Heart right ventricle (tissue), 16 donors: ENCODE data around the gene HELQ. TPM values are rescaled to one million over a fixed set of nuclear protein-coding genes. Genes with fewer than 3 reads are reported as not detected.

Source experiments
- ATAC-seq, 8 donors: fragments of 200-7000 bp; cut with Tn5 transposase; one replicate each; pipeline ENCODE4 v1.9.1; 2020; ENCODE audit warnings: mild to moderate bottlenecking in 8 of 8, moderate library complexity in 8 of 8, moderate number of reproducible peaks in 1 of 8
- DNase-seq, 2 donors: peaks; one replicate each; pipeline ENCODE4 v3.0.0-alpha.2; 2020
- H3K27ac ChIP-seq, 10 donors: fragments of 200-600 bp; sonication (generic) in 2 of 10; one replicate each; pipeline versions ENCODE4 v1.5.0 to v1.8.0; 2020 to 2022; ENCODE audit warnings: mild to moderate bottlenecking in 3 of 10
- H3K27me3 ChIP-seq, 7 donors: fragments of 200-600 bp; one replicate each; pipeline ENCODE4 v1.8.0; 2021 to 2022; ENCODE audit warnings: mild to moderate bottlenecking in 2 of 7
- H3K36me3 ChIP-seq, 9 donors: fragments of 200-600 bp; sonication (generic) in 1 of 9; one replicate each; pipeline versions ENCODE4 v1.5.0 to v1.8.0; 2020 to 2022; ENCODE audit warnings: mild to moderate bottlenecking in 2 of 9
- H3K4me1 ChIP-seq, 9 donors: fragments of 200-600 bp; sonication (generic) in 1 of 9; one replicate each; pipeline versions ENCODE4 v1.5.0 to v1.8.0; 2020 to 2022; ENCODE audit warnings: mild to moderate bottlenecking in 4 of 9
- H3K4me3 ChIP-seq, 10 donors: fragments of 200-600 bp; sonication (generic) in 2 of 10; one replicate each; pipeline versions ENCODE4 v1.5.0 to v1.8.0; 2020 to 2022; ENCODE audit warnings: mild to moderate bottlenecking in 7 of 10, moderate library complexity in 2 of 10
- H3K9me3 ChIP-seq, 11 donors: fragments of 200-600 bp in 10 of 11; sonication (generic) in 2 of 11; one replicate each; pipeline versions ENCODE4 v1.5.0 to v1.8.0; 2013 to 2022; ENCODE audit warnings: mild to moderate bottlenecking in 2 of 11, control low read depth in 1 of 11, moderate library complexity in 1 of 11
- WGBS, 2 donors: extraction: QIAGEN DNeasy Blood & Tissue Kit; methylation state at CpG; one replicate each; pipeline ENCODE4 v1.1.7; 2013; ENCODE audit warnings: inconsistent platforms in 1 of 2; 5-methylcytosine and 5-hydroxymethylcytosine counted together
- intact Hi-C, 10 donors: fragments of 100-400 bp; cut with DNase I; formaldehyde crosslinking; loops; one replicate each; pipeline versions ENCODE4 v1.11.1 to v1.14.2; 2022
- polyA plus RNA-seq, 2 donors: library from polyadenylated mRNA; stranded (reverse); fragments of 200-250 nt; gene quantifications; one replicate each; pipeline ENCODE4 v1.2.3, GENCODE V29; 2013
- total RNA-seq, 10 donors: library from RNA; stranded (reverse); fragmentation: NEBNext Ultra II Directional in 3 of 10; extraction: Animal tissue kit (Norgen Biotek cat#: 25700) in 3 of 10; gene quantifications; one replicate each; pipeline versions ENCODE4 v1.2.1 to v1.2.4, GENCODE V29; 2021 to 2023
- TF ChIP-seq, protein P1 (sequence below), 9 donors: fragments of 200-600 bp; sonication (generic) in 2 of 9; IDR thresholded peaks; one replicate each; pipeline versions ENCODE4 v1.5.0 to v1.8.0; 2021 to 2022; ENCODE audit warnings: antibody characterized with exemption in 9 of 9, mild to moderate bottlenecking in 5 of 9, moderate library complexity in 1 of 9
- donor health status: Arrhythmogenic right ventricular cardiomyopathy.
- donor health status: ischemic (EF 13 %, LVEDD 7.1; RV severe dilation, severe dysfunction).
- donor health status: healthy with polysubstance abuse.
- donor health status: DM: no; HTN: yes; CAD: no.
- donor health status: DM: no; HTN: no; CAD: no.
- donor health status: ischemic (EF 25% LVEDD 6.9; RV normal size, moderate dysfunction).
- donor health status: ischemic (EF 25% LVEDD 5.7; RV mildly dilated, moderate dysfunction).
- donor health status: healthy.
- donor health status: DM: yes; HTN: yes; CAD: no.
- donor health status: Ischemic cardiomyopathy.
- donor health status: ischemic (EF 35%, LVEDD 5.7; RV mildly dilated, moderate dysfunction).
- donor health status: nonischemic (EF 11% LVEDD 7.7; RV severe dilation, severe dysfunction).
- donor health status: DM: yes; HTN: yes; CAD: no.
- donor health status: PGD.
- donor health status: ischemic (EF 29% LVEDD 5.4; RV normal size, mild dysfunction).
- donor health status: nonischemic (EF 23%, LVEDD 6.1; RV moderate dilation, normal function).

Gene HELQ
- total and polyA plus RNA-seq, 12 donors: 5.1 to 15.7 (median 12.9) TPM

DNA sequence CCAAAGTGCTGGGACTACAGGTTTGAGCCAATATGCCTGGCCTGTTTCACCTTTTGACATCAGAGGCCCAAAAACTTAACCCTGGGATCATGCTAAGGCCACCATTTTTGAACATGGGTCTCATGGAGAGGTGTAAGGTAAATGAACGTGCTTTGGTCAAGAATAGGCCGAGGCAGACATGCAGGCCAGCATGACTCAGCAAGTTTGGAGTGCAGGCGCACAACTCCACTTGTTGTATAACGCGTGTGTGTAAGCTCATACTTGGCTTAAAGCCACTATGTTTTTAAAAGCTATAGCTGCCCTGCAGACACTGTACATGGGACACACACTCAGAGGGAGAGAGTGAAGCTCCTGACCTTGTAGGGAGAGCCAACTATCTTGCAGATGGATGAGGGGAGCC, 77.2 kb downstream of the HELQ start:
- Histone ChIP-seq H3K4me1 (no peaks in the 10 kb centered on the region), H3K9me3 (peaks cover 0 to 23% (median 5%) of the 10 kb centered on the region in 11 donors), H3K27ac (no peak overlapping the region), H3K4me3 (no peak overlapping the region), H3K36me3 (no peaks in the 10 kb centered on the region), H3K27me3 (no peaks in the 10 kb centered on the region)
- 85 to 87% methylated on average over 5 of the region's 5 CpGs for WGBS, 2 donors
- ATAC-seq (no peak), DNase-seq (no peak)
- intact Hi-C loops: no loop called here
- TF ChIP-seq, protein P1, sequence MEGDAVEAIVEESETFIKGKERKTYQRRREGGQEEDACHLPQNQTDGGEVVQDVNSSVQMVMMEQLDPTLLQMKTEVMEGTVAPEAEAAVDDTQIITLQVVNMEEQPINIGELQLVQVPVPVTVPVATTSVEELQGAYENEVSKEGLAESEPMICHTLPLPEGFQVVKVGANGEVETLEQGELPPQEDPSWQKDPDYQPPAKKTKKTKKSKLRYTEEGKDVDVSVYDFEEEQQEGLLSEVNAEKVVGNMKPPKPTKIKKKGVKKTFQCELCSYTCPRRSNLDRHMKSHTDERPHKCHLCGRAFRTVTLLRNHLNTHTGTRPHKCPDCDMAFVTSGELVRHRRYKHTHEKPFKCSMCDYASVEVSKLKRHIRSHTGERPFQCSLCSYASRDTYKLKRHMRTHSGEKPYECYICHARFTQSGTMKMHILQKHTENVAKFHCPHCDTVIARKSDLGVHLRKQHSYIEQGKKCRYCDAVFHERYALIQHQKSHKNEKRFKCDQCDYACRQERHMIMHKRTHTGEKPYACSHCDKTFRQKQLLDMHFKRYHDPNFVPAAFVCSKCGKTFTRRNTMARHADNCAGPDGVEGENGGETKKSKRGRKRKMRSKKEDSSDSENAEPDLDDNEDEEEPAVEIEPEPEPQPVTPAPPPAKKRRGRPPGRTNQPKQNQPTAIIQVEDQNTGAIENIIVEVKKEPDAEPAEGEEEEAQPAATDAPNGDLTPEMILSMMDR (IDR thresholded peaks at IDR 0.05): no peak

DNA sequence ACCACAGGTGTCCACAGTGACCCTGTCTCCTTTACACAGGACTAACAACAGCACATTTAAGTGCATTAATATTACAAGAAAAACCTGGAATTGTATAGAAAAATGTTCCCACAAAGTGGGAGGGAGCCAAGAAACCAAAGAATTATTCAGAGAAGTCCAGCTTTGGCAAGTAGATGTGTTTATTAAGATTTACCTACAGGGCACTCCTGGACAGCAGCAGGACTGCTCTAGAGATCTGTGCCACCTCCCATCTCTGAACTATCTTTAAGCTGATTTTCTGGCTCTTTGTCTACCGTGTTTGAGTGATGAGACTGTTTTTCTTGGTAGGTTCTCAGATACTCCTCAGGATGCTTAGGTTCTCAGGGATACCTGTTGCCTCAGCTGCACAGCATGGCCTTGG, 82.7 kb downstream of the HELQ start:
- TF ChIP-seq, protein P1 (IDR thresholded peaks at IDR 0.05): no peak
- Histone ChIP-seq H3K27ac (no peak overlapping the region), H3K4me1 (peaks cover 0 to 19% (median 0%) of the 10 kb centered on the region in 9 donors), H3K36me3 (no peaks in the 10 kb centered on the region), H3K4me3 (no peak overlapping the region), H3K27me3 (no peaks in the 10 kb centered on the region), H3K9me3 (peaks cover 0 to 2% (median 0%) of the 10 kb centered on the region in 11 donors)
- ATAC-seq (no peak), DNase-seq (no peak)
- WGBS, 2 donors: 75 to 79% methylated on average over 1 of the region's 1 CpG
- intact Hi-C loops: no loop called here

DNA sequence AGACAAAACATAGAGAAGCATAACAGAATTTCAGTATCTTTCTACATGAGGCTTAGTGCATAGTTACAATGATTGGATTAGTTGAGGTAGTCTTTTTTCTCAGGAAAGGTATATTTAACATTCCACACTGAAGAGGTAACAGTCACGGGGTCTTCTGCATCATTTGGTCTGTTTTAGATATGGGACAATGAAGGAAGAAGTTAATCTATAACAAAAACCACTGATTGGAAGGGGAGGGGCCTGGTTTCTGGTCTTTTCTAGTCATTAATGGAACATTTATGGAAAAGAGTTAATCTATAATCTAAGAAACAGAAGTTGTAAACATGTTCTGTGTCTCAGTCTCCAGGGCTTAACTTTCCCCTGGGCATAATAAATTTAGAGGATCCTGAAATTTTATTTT, 83.7 kb downstream of the HELQ start:
- Histone ChIP-seq H3K4me3 (no peak overlapping the region), H3K36me3 (no peaks in the 10 kb centered on the region), H3K4me1 (peaks cover 0 to 19% (median 0%) of the 10 kb centered on the region in 9 donors), H3K27ac (no peak overlapping the region), H3K9me3 (no peaks in the 10 kb centered on the region), H3K27me3 (no peaks in the 10 kb centered on the region)
- ATAC-seq (no peak), DNase-seq (no peak)
- 80 to 89% methylated on average over 1 of the region's 1 CpG for WGBS, 2 donors
- TF ChIP-seq, protein P1 (IDR thresholded peaks at IDR 0.05): no peak
- intact Hi-C loops: no loop called here

DNA sequence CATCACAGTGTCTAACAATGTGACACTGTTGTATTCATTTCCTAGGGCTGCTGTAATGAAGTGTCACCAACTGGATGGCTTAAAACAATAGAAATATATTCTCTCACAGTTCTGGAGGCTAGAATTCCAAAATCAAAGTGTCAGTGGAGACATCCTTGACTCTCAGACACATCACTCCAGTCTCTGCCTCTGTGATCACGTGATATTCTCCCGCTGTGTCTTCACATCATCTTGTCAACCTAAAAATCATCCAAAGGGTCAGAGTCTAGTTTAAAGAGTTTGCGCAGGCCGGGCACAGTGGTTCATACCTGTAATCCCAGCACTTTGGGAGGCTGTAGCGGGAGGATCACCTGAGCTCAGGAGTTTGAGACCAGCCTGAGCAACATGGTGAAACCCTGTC, 84.4 kb downstream of the HELQ start:
- no peaks in the 10 kb centered on the region for H3K36me3 ChIP-seq
- 91 to 93% methylated on average over 5 of the region's 5 CpGs for WGBS, 2 donors

More for the DNA sequence above, 84.4 kb downstream of the HELQ start:
- ATAC-seq (no peak), DNase-seq (no peak)
- Histone ChIP-seq H3K27me3 (no peaks in the 10 kb centered on the region), H3K4me1 (peaks cover 0 to 19% (median 0%) of the 10 kb centered on the region in 9 donors), H3K27ac (no peak overlapping the region), H3K9me3 (no peaks in the 10 kb centered on the region), H3K4me3 (no peak overlapping the region)
- TF ChIP-seq, protein P1 (IDR thresholded peaks at IDR 0.05): no peak
- intact Hi-C loops: no loop called here
